Endothelial cell of umbilical vein (primary cell): Measurements from ENCODE around the gene CBL. TPM values are rescaled to one million over a fixed set of nuclear protein-coding genes. Genes with fewer than 3 reads are reported as not detected.

ENCODE experiments used
- BruUV-seq: library from RNA; stranded (reverse); fragments of 400-500 nt; replicated peaks from 2 replicates; lab custom pipeline; 2021; lab: Mats Ljungman, UMichigan
- CTCF ChIA-PET: fragments of 300-600, 350-600 bp; sonication (Branson Sonifier 250); formaldehyde crosslinking; loops from one replicate; lab custom pipeline; 2021; ENCODE audit warnings: antibody characterized with exemption, inconsistent platforms; lab: Charles Lee
- POLR2A ChIA-PET: fragments of 300-600, 350-600 bp; sonication (Branson Sonifier 250); formaldehyde crosslinking; loops from one replicate; lab custom pipeline; 2021; ENCODE audit warnings: antibody characterized with exemption, inconsistent platforms; lab: Charles Lee
- DNase-seq: peaks from one replicate; pipeline ENCODE4 v3.0.0-alpha.2; 2011; ENCODE audit warnings: low read depth, low spot score
- FAIRE-seq: peaks from 2 replicates; lab custom pipeline; 2011; peaks lifted over from hg19 to GRCh38; lab: Jason Lieb, UNC
- H2AFZ ChIP-seq: 2 replicates; pipeline ENCODE4 v1.6.0; 2012; ENCODE audit warnings: low read depth, low read length, control low read depth, inconsistent platforms
- H3K27ac ChIP-seq: 2 replicates; pipeline ENCODE4 v1.5.1; 2011; ENCODE audit warnings: low read depth, mild to moderate bottlenecking, control low read depth, low read length, moderate library complexity; ENCODE audit not compliant: insufficient read depth
- H3K27me3 ChIP-seq, 2 experiments: 2 replicates each; pipeline versions ENCODE4 v1.6.0 to v1.6.1; 2011; ENCODE audit warnings: low read length in 2 of 2, mixed read lengths in 1 of 2; ENCODE audit not compliant: control insufficient read depth in 2 of 2, insufficient read depth in 2 of 2
- H3K36me3 ChIP-seq, 2 experiments: 2 replicates in 1 of 2; 3 replicates in 1 of 2; pipeline ENCODE4 v1.5.1; 2011; ENCODE audit warnings: low read length in 2 of 2, mild to moderate bottlenecking in 1 of 2, moderate library complexity in 1 of 2; ENCODE audit not compliant: control insufficient read depth in 2 of 2, insufficient read depth in 2 of 2; ENCODE audit errors: extremely low read depth in 1 of 2
- H3K4me1 ChIP-seq: 3 replicates; pipeline ENCODE4 v1.5.1; 2011; ENCODE audit warnings: mild to moderate bottlenecking, low read length; ENCODE audit not compliant: control insufficient read depth, insufficient read depth; ENCODE audit errors: extremely low read depth
- H3K4me2 ChIP-seq: 2 replicates; pipeline ENCODE4 v1.6.1; 2011; ENCODE audit warnings: low read length, control low read depth, mixed read lengths; ENCODE audit not compliant: insufficient read depth
- H3K4me3 ChIP-seq, 3 experiments: fragments of 200-600 bp in 1 of 3; sonication (generic), shearing (Covaris generic) in 1 of 3; replicated peaks in 1 of 3; 2 replicates each; pipeline ENCODE4 v1.5.1; 2011 to 2016; ENCODE audit warnings: control low read depth in 3 of 3, low read length in 3 of 3, mild to moderate bottlenecking in 2 of 3, inconsistent platforms in 1 of 3, low read depth in 1 of 3, moderate library complexity in 1 of 3; ENCODE audit not compliant: insufficient read depth in 1 of 3
- H3K79me2 ChIP-seq: 2 replicates; pipeline ENCODE4 v1.6.0; 2012; ENCODE audit warnings: low read length, inconsistent platforms; ENCODE audit not compliant: control insufficient read depth, insufficient read depth
- H3K9ac ChIP-seq: replicated peaks from 2 replicates; pipeline ENCODE3; 2011; ENCODE audit warnings: low read length, control low read depth; ENCODE audit not compliant: insufficient read depth; ENCODE audit errors: extremely low read depth
- H3K9me1 ChIP-seq: replicated peaks from 3 replicates; pipeline ENCODE4 v1.6.0; 2011; ENCODE audit warnings: mild to moderate bottlenecking, low read length; ENCODE audit not compliant: control insufficient read depth, insufficient read depth; ENCODE audit errors: extremely low read depth
- H3K9me3 ChIP-seq: replicated peaks from 2 replicates; pipeline ENCODE4 v1.5.1; 2012; ENCODE audit warnings: low read length, inconsistent platforms; ENCODE audit not compliant: control insufficient read depth, insufficient read depth
- H4K20me1 ChIP-seq: replicated peaks from 2 replicates; pipeline ENCODE3; 2011; ENCODE audit warnings: mild to moderate bottlenecking, low read length; ENCODE audit not compliant: control insufficient read depth, insufficient read depth; ENCODE audit errors: extremely low read depth
- CTCF ChIP-seq, 2 donors: IDR thresholded peaks; 1 replicate in 1 of 2; 2 replicates in 1 of 2; pipeline ENCODE4 v1.5.1; 2011; ENCODE audit warnings: low read length in 2 of 2, mild to moderate bottlenecking in 2 of 2, moderate library complexity in 2 of 2, control low read depth in 1 of 2, inconsistent platforms in 1 of 2, low read depth in 1 of 2; ENCODE audit not compliant: insufficient read depth in 1 of 2; ENCODE audit errors: extremely low read depth in 1 of 2
- EZH2 ChIP-seq: IDR thresholded peaks from 2 replicates; pipeline ENCODE4 v1.6.1; 2012; ENCODE audit warnings: borderline replicate concordance, low read depth, mild to moderate bottlenecking, moderate library complexity, low read length, inconsistent platforms; ENCODE audit not compliant: severe bottlenecking
- FOS ChIP-seq: IDR thresholded peaks from 2 replicates; pipeline ENCODE4 v1.6.1; 2011; ENCODE audit warnings: mild to moderate bottlenecking, low read length, moderate library complexity, borderline replicate concordance; ENCODE audit not compliant: insufficient read depth
- GATA2 ChIP-seq: IDR thresholded peaks from 2 replicates; pipeline ENCODE4 v1.7.0; 2011; ENCODE audit warnings: low read depth, mild to moderate bottlenecking, moderate library complexity, mixed read lengths, low read length; ENCODE audit not compliant: insufficient read length, insufficient read depth
- JUN ChIP-seq: IDR thresholded peaks from 2 replicates; pipeline ENCODE4 v1.6.1; 2011; ENCODE audit warnings: borderline replicate concordance, low read depth; ENCODE audit not compliant: insufficient read length, insufficient read depth
- MAX ChIP-seq: IDR thresholded peaks from 2 replicates; pipeline ENCODE4 v1.6.1; 2011; ENCODE audit not compliant: insufficient read depth, insufficient read length
- MYC ChIP-seq: IDR thresholded peaks from one replicate; pipeline ENCODE4 v1.6.1; 2011; ENCODE audit warnings: mild to moderate bottlenecking, low read depth, low read length
- POLR2A ChIP-seq: IDR thresholded peaks from 2 replicates; pipeline ENCODE4 v1.6.1; 2012; ENCODE audit warnings: low read depth, mild to moderate bottlenecking, control low read depth, low read length
- POLR2AphosphoS5 ChIP-seq: IDR thresholded peaks from 2 replicates; pipeline ENCODE4 v1.6.1; 2012; ENCODE audit warnings: low read depth, mild to moderate bottlenecking, control low read depth, low read length, moderate library complexity; ENCODE audit not compliant: insufficient read depth
- dilution Hi-C: fragments of 300-500 bp; cut with MboI; formaldehyde crosslinking; loops from one replicate; pipeline ENCODE4 v1.15.0; 2019; ENCODE audit warnings: low sequenced_read_pairs; ENCODE audit not compliant: extremely low pct_ligation_motif_present
- intact Hi-C: fragments of 100-400 bp; cut with micrococcal nuclease; formaldehyde crosslinking; loops from one replicate; pipeline ENCODE4 v1.10.0; 2022
- polyA plus RNA-seq, 4 experiments: library from polyadenylated mRNA; depleted of rRNA in 3 of 4; stranded (reverse) in 3 of 4; unstranded in 1 of 4; fragments of >200 nt; gene quantifications; 2 replicates each; pipeline versions ENCODE4 v1.2.1 to v1.2.3, GENCODE V29; 2011 to 2012; ENCODE audit warnings: missing spikeins in 1 of 4
- total RNA-seq: library from RNA; stranded (reverse); gene quantifications from 2 replicates; pipeline ENCODE4 v1.2.3, GENCODE V29; 2021

Gene CBL
- total and polyA plus RNA-seq, 2 donors (not counting 3 experiments of a cell fraction or from before 2014, with no cell fraction given) = 15.5 to 41.5 TPM

- Histone ChIP-seq H2AFZ (no peak overlapping the region), H3K9me3 (no peaks in the 10 kb centered on the region), H3K4me1 (peaks cover 39% of the 10 kb centered on the region), H3K79me2 (peaks cover 64% of the 10 kb centered on the region), H3K4me3 (peak overlapping the region; percentile 87 to 93 (median 89)), H3K27ac (peak overlapping the region; percentile 19), H3K27me3 (no peaks in the 10 kb centered on the region), H3K9ac (peak overlapping the region; percentile 81), H3K36me3 (peaks cover 14 to 47% of the 10 kb centered on the region in 2 experiments), H3K9me1 (no peaks in the 10 kb centered on the region), H4K20me1 (no peaks in the 10 kb centered on the region), H3K4me2 (peak overlapping the region; percentile 62)
- BruUV-seq = TSS peak; percentile 0
- CTCF ChIA-PET = interaction anchor here (0.7 to 15.9 kb wide), 8 partner anchors 7 to 59 kb away, joined by 3 to 301 read pairs (median 4); partner anchors contain the start of genes C1QTNF5 and RNF26
- TF ChIP-seq POLR2A = no peak
- no peak for TF ChIP-seq MAX
- TF ChIP-seq CTCF (IDR thresholded peaks at IDR 0.05; ENCODE audit: extremely low read depth in 1 of 2, insufficient read depth in 1 of 2, low read depth in 1 of 2, low read length in 2 of 2) = no peak
- no peak for TF ChIP-seq MYC
- no peak for TF ChIP-seq GATA2
- no peak for TF ChIP-seq FOS
- no peak for TF ChIP-seq JUN
- TF ChIP-seq POLR2AphosphoS5 = no peak
- TF ChIP-seq EZH2 = no peak
- intact Hi-C loops (loop anchor here (1.0 to 5.0 kb wide), 3 partner anchors 9 to 402 kb away; partner anchors contain the start of gene VPS11), dilution Hi-C loops (no loop called here)
- POLR2A ChIA-PET = interaction anchor here (1.0 to 1.1 kb wide), 2 partner anchors 9 to 23 kb away, joined by 4 to 6 read pairs; no protein-coding TSS in a partner anchor
- no peak for DNase-seq
- no peak for FAIRE-seq
These were observed 108.6 kb downstream of the CBL start for GRCh38 chr11:119314726-119315125.
